OCI-LY7 (cell line): ENCODE data around the gene PCP2.

Source experiments
- EZH2phosphoT487 ChIP-seq: fragments of 200-600 bp; sonication (generic); IDR thresholded peaks from 2 replicates; pipeline ENCODE4 v1.6.1; 2018; ENCODE audit warnings: low read depth, borderline replicate concordance, mild to moderate bottlenecking, mixed run types, antibody characterized with exemption, low read length, moderate library complexity, mixed read lengths
- TF ChIP-seq, protein P1 (sequence below): fragments of 200-600 bp; sonication (generic); conservative IDR thresholded peaks from 2 replicates; pipeline ENCODE4 v1.5.1; 2014; ENCODE audit warnings: mild to moderate bottlenecking, antibody characterized with exemption, low read length, moderate library complexity, mixed read lengths

DNA sequence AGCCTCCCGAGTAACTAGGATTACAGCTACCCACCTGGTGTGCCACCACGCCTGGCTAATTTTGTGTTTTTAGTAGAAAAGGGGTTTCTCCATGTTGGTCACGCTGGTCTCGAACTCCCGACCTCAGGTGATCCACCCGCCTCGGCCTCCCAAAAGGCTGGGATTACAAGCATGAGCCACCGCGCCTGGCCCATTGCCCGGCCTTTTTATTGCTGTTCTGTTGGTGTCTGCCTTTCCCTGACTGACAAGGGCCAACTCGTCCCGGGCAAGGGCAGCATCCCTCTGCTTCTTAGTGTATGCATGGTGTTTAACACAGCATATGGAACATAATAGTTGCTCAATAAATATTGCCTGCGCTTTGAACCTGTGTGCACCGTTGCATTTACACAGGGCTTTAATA is 29.1 kb upstream of the PCP2 start:
- TF ChIP-seq, protein P1, sequence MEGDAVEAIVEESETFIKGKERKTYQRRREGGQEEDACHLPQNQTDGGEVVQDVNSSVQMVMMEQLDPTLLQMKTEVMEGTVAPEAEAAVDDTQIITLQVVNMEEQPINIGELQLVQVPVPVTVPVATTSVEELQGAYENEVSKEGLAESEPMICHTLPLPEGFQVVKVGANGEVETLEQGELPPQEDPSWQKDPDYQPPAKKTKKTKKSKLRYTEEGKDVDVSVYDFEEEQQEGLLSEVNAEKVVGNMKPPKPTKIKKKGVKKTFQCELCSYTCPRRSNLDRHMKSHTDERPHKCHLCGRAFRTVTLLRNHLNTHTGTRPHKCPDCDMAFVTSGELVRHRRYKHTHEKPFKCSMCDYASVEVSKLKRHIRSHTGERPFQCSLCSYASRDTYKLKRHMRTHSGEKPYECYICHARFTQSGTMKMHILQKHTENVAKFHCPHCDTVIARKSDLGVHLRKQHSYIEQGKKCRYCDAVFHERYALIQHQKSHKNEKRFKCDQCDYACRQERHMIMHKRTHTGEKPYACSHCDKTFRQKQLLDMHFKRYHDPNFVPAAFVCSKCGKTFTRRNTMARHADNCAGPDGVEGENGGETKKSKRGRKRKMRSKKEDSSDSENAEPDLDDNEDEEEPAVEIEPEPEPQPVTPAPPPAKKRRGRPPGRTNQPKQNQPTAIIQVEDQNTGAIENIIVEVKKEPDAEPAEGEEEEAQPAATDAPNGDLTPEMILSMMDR: no peak
- TF ChIP-seq EZH2phosphoT487: no peak
